ENCODE results near the gene DCAF11.

Gene DCAF11

GRCh38 chr14:24160850-24161804 lies 46.5 kb downstream of the DCAF11 start, which contains the start of gene IRF9:
TSS of gene IRF9 (plus strand) at chr14:24161265. CDS start at chr14:24162145, 880 bp downstream.
- DNase-seq (ENCODE audit: low spot score) = peak; percentile 95

GRCh38 chr14:24162093-24162492 lies 47.5 kb downstream of the DCAF11 start:
- no peak for DNase-seq (ENCODE audit: low spot score)

- DNase-seq (ENCODE audit: low spot score) = no peak
Observed at GRCh38 chr14:24164518-24164991, 50.0 kb downstream of the DCAF11 start.

GRCh38 chr14:24165785-24166184 lies 51.2 kb downstream of the DCAF11 start:
- no peak for DNase-seq (ENCODE audit: low spot score)

- no peak for DNase-seq (ENCODE audit: low spot score)
Observed at GRCh38 chr14:24167469-24168114, 53.0 kb downstream of the DCAF11 start.

DNA sequence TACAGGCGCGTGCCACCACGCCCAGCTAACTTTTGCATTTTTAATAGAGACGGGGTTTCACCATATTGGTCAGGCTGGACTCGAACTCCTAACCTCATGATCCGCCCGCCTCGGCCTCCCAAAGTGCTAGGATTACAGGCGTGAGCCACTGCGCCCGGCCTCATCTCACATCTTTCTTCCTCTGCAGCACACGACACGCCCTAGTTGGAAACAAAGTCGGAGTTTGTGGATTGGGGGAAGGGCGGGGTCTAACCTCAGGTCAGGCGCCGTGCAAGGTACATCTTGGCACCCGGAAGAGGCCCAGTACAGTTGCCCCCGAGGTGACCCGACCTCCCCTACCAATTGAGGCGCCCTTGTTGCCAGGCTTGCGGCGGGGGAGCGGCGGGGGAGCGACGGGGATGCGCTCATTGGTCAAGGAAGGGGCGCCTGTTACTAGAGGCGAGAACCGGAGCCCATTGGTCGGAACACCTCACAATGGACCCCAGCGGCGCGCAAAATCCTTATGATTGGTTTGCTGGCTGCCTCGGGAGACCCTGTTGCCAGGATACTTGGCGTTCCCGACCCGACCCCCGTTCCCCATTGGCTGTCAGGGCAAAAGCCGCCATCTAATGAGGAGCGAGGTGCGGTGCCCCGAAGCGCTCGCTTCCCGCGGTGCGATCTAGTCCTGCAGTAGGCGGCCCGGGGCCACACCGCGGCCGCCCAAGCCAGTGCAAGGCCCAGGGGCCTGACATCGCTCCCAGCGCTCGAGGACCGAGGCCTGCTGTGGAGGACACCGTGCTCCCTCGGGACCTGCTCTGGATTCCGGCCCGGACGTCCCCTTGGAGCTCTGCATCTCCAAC lies 57.1 kb downstream of the DCAF11 start, which contains the start of gene REC8:
Gene REC8, plus strand, starts transcription at position 659 of the 839 bp plus-strand sequence. CDS start 473 bp downstream, outside the sequence.
- DNase-seq (ENCODE audit: low spot score) = no peak

GRCh38 chr14:24172261-24172860 lies 57.8 kb downstream of the DCAF11 start:
- DNase-seq (ENCODE audit: low spot score) = no peak

DNA sequence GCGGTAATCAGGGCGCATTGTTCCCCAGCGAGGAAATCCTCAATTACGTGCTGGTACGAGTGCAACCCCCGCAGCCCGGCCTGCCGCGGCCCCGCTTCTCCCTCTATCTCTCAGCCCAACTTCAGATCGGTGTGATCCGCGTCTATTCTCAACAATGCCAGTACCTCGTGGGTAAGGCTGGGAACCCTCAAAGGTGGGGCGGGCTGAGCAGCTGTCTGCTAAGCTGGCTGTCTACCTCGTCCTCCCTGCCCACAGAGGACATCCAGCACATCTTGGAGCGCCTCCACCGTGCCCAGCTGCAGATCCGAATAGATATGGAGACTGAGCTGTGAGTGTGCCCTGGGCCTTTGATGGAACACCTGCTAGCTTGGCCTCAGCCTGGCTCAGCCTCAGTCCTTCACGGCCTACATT lies 58.3 kb downstream of the DCAF11 start:
- DNase-seq (ENCODE audit: low spot score) = no peak
